Sigmoid colon (tissue), 7 donors: ENCODE results near the gene ATOH7. TPM values are rescaled to one million over a fixed set of nuclear protein-coding genes. Genes with fewer than 3 reads are reported as not detected.

Experiments used
- DNase-seq: peaks from one replicate; pipeline ENCODE4 v3.0.0-alpha.2; 2019
- H3K27ac ChIP-seq, 4 donors: fragments of 200-600 bp; sonication (generic); one replicate each; pipeline ENCODE4 v1.5.1; 2016 to 2019; ENCODE audit warnings: mild to moderate bottlenecking in 1 of 4
- H3K27me3 ChIP-seq, 3 donors: fragments of 200-600 bp; sonication (generic); one replicate each; pipeline ENCODE4 v1.5.1; 2019; ENCODE audit warnings: mild to moderate bottlenecking in 1 of 3
- H3K36me3 ChIP-seq, 4 donors: fragments of 200-600 bp; sonication (generic); one replicate each; pipeline ENCODE4 v1.5.1; 2016 to 2019
- H3K4me1 ChIP-seq, 4 donors: fragments of 200-600 bp; sonication (generic); one replicate each; pipeline ENCODE4 v1.5.1; 2017 to 2019
- H3K4me3 ChIP-seq, 4 donors: fragments of 200-600 bp; sonication (generic); one replicate each; pipeline ENCODE4 v1.5.1; 2017 to 2019; ENCODE audit warnings: mild to moderate bottlenecking in 2 of 4, moderate library complexity in 1 of 4
- H3K9me3 ChIP-seq, 4 donors: fragments of 200-600 bp in 3 of 4; sonication (generic) in 3 of 4; one replicate each; pipeline versions ENCODE4 v1.5.1 to v1.6.1; 2013 to 2019
- CTCF ChIP-seq, 4 experiments: fragments of 450-650 bp in 3 of 4; fragments of 200-600 bp in 1 of 4; IDR thresholded peaks; one replicate each; pipeline ENCODE4 v1.5.1; 2016 to 2019; ENCODE audit warnings: antibody characterized with exemption in 4 of 4, mild to moderate bottlenecking in 3 of 4, moderate library complexity in 2 of 4
- EP300 ChIP-seq, 4 donors: sonication (generic); formaldehyde crosslinking; IDR thresholded peaks; one replicate each; pipeline ENCODE4 v1.6.1; 2017; ENCODE audit warnings: antibody characterized with exemption in 4 of 4
- POLR2A ChIP-seq, 2 donors: fragments of 450-650 bp; IDR thresholded peaks; one replicate each; pipeline ENCODE4 v1.6.1; 2016; ENCODE audit warnings: antibody characterized with exemption in 2 of 2, mild to moderate bottlenecking in 2 of 2, moderate library complexity in 2 of 2
- POLR2AphosphoS5 ChIP-seq, 4 donors: sonication (generic); formaldehyde crosslinking; IDR thresholded peaks; one replicate each; pipeline ENCODE4 v1.6.1; 2017; ENCODE audit warnings: antibody characterized with exemption in 4 of 4
- WGBS, 2 donors: extraction: QIAGEN DNeasy Blood & Tissue Kit; methylation state at CpG; one replicate each; pipeline ENCODE4 v1.1.7; 2013; 5-methylcytosine and 5-hydroxymethylcytosine counted together
- intact Hi-C: fragments of 100-400 bp; cut with DNase I; formaldehyde crosslinking; loops from one replicate; pipeline ENCODE4 v1.15.1; 2023
- polyA plus RNA-seq, 3 donors: library from polyadenylated mRNA; stranded (reverse); fragments of 200-250 nt; gene quantifications; one replicate each; pipeline ENCODE4 v1.2.3, GENCODE V29; 2013
- total RNA-seq, 4 donors: library from RNA; depleted of rRNA; stranded (reverse); fragments of >200 nt; gene quantifications; one replicate each; pipeline ENCODE4 v1.1.0, GENCODE V29; 2016
- donor health status: healthy with polysubstance abuse.
- donor health status: Bipolar disorder and iron deficiency.
- donor health status: healthy.

ATOH7 gene
- total and polyA plus RNA-seq, 7 donors: 0.15 to 0.71 (median 0.60) TPM; not detected in 4

GRCh38 chr10:68242051-68242450, 10.1 kb upstream of the ATOH7 start:
- Histone ChIP-seq H3K36me3 (no peaks in the 10 kb centered on the region), H3K27me3 (no peaks in the 10 kb centered on the region), H3K4me3 (no peak overlapping the region), H3K4me1 (no peaks in the 10 kb centered on the region), H3K9me3 (no peaks in the 10 kb centered on the region), H3K27ac (no peak overlapping the region)
- TF ChIP-seq POLR2A (IDR thresholded peaks at IDR 0.05) (no peak), EP300 (IDR thresholded peaks at IDR 0.05) (no peak), POLR2AphosphoS5 (IDR thresholded peaks at IDR 0.05) (no peak), CTCF (IDR thresholded peaks at IDR 0.05) (no peak)
- 69 to 94% methylated on average over 2 of the region's 2 CpGs for WGBS, 2 donors
- no peak for DNase-seq
- intact Hi-C loops: no loop called here

- WGBS, 2 donors: 76 to 83% methylated on average over 5 of the region's 5 CpGs
- TF ChIP-seq POLR2AphosphoS5 (IDR thresholded peaks at IDR 0.05) (no peak), POLR2A (IDR thresholded peaks at IDR 0.05) (no peak), EP300 (IDR thresholded peaks at IDR 0.05) (no peak), CTCF (IDR thresholded peaks at IDR 0.05) (no peak)
- Histone ChIP-seq H3K4me3 (no peak overlapping the region), H3K36me3 (no peaks in the 10 kb centered on the region), H3K27me3 (no peaks in the 10 kb centered on the region), H3K9me3 (no peaks in the 10 kb centered on the region), H3K27ac (no peak overlapping the region), H3K4me1 (no peaks in the 10 kb centered on the region)
- intact Hi-C loops: no loop called here
- DNase-seq: no peak
These were observed 7.8 kb upstream of the ATOH7 start for GRCh38 chr10:68239596-68240150.

- intact Hi-C loops: no loop called here
- no peak for DNase-seq
- TF ChIP-seq EP300 (IDR thresholded peaks at IDR 0.05) (no peak), CTCF (IDR thresholded peaks at IDR 0.05) (no peak), POLR2A (IDR thresholded peaks at IDR 0.05) (no peak), POLR2AphosphoS5 (IDR thresholded peaks at IDR 0.05) (no peak)
- Histone ChIP-seq H3K4me3 (no peak overlapping the region), H3K27ac (no peak overlapping the region), H3K9me3 (no peaks in the 10 kb centered on the region), H3K27me3 (no peaks in the 10 kb centered on the region), H3K36me3 (no peaks in the 10 kb centered on the region), H3K4me1 (no peaks in the 10 kb centered on the region)
- WGBS, 2 donors: 92 to 94% methylated on average over 5 of the region's 5 CpGs
These were observed 7.2 kb upstream of the ATOH7 start for GRCh38 chr10:68239069-68239468.

GRCh38 chr10:68238371-68238770, 6.5 kb upstream of the ATOH7 start:
- TF ChIP-seq POLR2A (IDR thresholded peaks at IDR 0.05) (no peak), CTCF (IDR thresholded peaks at IDR 0.05) (no peak), POLR2AphosphoS5 (IDR thresholded peaks at IDR 0.05) (no peak), EP300 (IDR thresholded peaks at IDR 0.05) (no peak)
- intact Hi-C loops: no loop called here
- H3K9me3 ChIP-seq: no peaks in the 10 kb centered on the region
- H3K27ac ChIP-seq: no peak overlapping the region
- no peaks in the 10 kb centered on the region for H3K4me1 ChIP-seq
- H3K4me3 ChIP-seq: no peak overlapping the region
- H3K36me3 ChIP-seq: no peaks in the 10 kb centered on the region
- WGBS, 2 donors: 91% methylated on average over 6 of the region's 6 CpGs
- no peak for DNase-seq
- H3K27me3 ChIP-seq: no peaks in the 10 kb centered on the region

GRCh38 chr10:68237173-68237572, 5.3 kb upstream of the ATOH7 start:
- DNase-seq: no peak
- intact Hi-C loops: no loop called here
- Histone ChIP-seq H3K4me3 (no peak overlapping the region), H3K36me3 (no peaks in the 10 kb centered on the region), H3K4me1 (peaks cover 0 to under 1% (median 0%) of the 10 kb centered on the region in 4 donors), H3K9me3 (no peaks in the 10 kb centered on the region), H3K27ac (no peak overlapping the region), H3K27me3 (no peaks in the 10 kb centered on the region)
- TF ChIP-seq POLR2AphosphoS5 (IDR thresholded peaks at IDR 0.05): no peak
- 96 to 97% methylated on average over 3 of the region's 3 CpGs for WGBS, 2 donors
